HG02852 (cell line): ENCODE data around the gene ESR2.

ENCODE experiments used
- ATAC-seq: cut with Tn5 transposase; IDR thresholded peaks from one replicate; pipeline ENCODE4 v1.9.1; 2021; ENCODE audit warnings: mild to moderate bottlenecking, moderate library complexity; ENCODE audit not compliant: unreplicated experiment

ESR2 gene

GRCh38 chr14:64092940-64093339 is 201.2 kb downstream of the ESR2 start:
- no peak for ATAC-seq

- ATAC-seq = no peak
Observed at GRCh38 chr14:64092338-64092737, 201.8 kb downstream of the ESR2 start.

- no peak for ATAC-seq
Observed at GRCh38 chr14:64091217-64091616, 203.0 kb downstream of the ESR2 start.

- ATAC-seq = no peak
Observed at GRCh38 chr14:64089920-64090319, 204.3 kb downstream of the ESR2 start.

GRCh38 chr14:64088647-64088964 is 205.6 kb downstream of the ESR2 start:
- no peak for ATAC-seq

- no peak for ATAC-seq
Observed at GRCh38 chr14:64082837-64083236, 211.3 kb downstream of the ESR2 start.

- no peak for ATAC-seq
Observed at GRCh38 chr14:64081174-64081746, 212.9 kb downstream of the ESR2 start.

GRCh38 chr14:64080452-64080851 is 213.7 kb downstream of the ESR2 start:
- no peak for ATAC-seq

- no peak for ATAC-seq
Observed at GRCh38 chr14:64075613-64076005, 218.6 kb downstream of the ESR2 start.

GRCh38 chr14:64074961-64075612 is 219.1 kb downstream of the ESR2 start:
- ATAC-seq = no peak

- ATAC-seq = no peak
Observed at GRCh38 chr14:64069634-64070359, 224.4 kb downstream of the ESR2 start.

GRCh38 chr14:64064447-64064846 is 229.7 kb downstream of the ESR2 start:
- ATAC-seq = no peak

- no peak for ATAC-seq
Observed at GRCh38 chr14:64062381-64063115, 231.6 kb downstream of the ESR2 start.

GRCh38 chr14:64061706-64062105 is 232.5 kb downstream of the ESR2 start:
- no peak for ATAC-seq

GRCh38 chr14:64061115-64061514 is 233.1 kb downstream of the ESR2 start:
- no peak for ATAC-seq

GRCh38 chr14:64060648-64061096 is 233.5 kb downstream of the ESR2 start:
- no peak for ATAC-seq

GRCh38 chr14:64060199-64060545 is 234.0 kb downstream of the ESR2 start:
- no peak for ATAC-seq

- ATAC-seq = no peak
Observed at GRCh38 chr14:64059454-64060198, 234.5 kb downstream of the ESR2 start.

GRCh38 chr14:64053694-64054669 is 240.2 kb downstream of the ESR2 start:
- ATAC-seq = no peak
